GM04503 (cell line): ENCODE results near the gene KCTD15.

Experiments
- DNase-seq: peaks from one replicate; pipeline ENCODE4 v3.0.0-alpha.2; 2012; ENCODE audit warnings: low read depth

The KCTD15 gene

GRCh38 chr19:33798681-33799111 lies 2.0 kb downstream of the KCTD15 start:
- DNase-seq: no peak

- DNase-seq: no peak
Measured at GRCh38 chr19:33799476-33799875, 2.8 kb downstream of the KCTD15 start.

- no peak for DNase-seq
Measured at GRCh38 chr19:33800012-33800680, 3.5 kb downstream of the KCTD15 start.

GRCh38 chr19:33801411-33801810 lies 4.7 kb downstream of the KCTD15 start:
- no peak for DNase-seq

GRCh38 chr19:33802001-33802400 lies 5.3 kb downstream of the KCTD15 start:
- DNase-seq: no peak

- DNase-seq: no peak
Measured at GRCh38 chr19:33802801-33803200, 6.1 kb downstream of the KCTD15 start.

GRCh38 chr19:33803383-33803782 lies 6.7 kb downstream of the KCTD15 start:
- no peak for DNase-seq

GRCh38 chr19:33804021-33804799 lies 7.5 kb downstream of the KCTD15 start:
- peak; percentile 45 for DNase-seq

GRCh38 chr19:33805313-33805712 lies 8.6 kb downstream of the KCTD15 start:
- no peak for DNase-seq

GRCh38 chr19:33805840-33806433 lies 9.3 kb downstream of the KCTD15 start:
- no peak for DNase-seq

- DNase-seq: no peak
Measured at GRCh38 chr19:33806434-33806881, 9.8 kb downstream of the KCTD15 start.

GRCh38 chr19:33808399-33808798 lies 11.7 kb downstream of the KCTD15 start:
- DNase-seq: no peak

- no peak for DNase-seq
Measured at GRCh38 chr19:33809960-33810359, 13.3 kb downstream of the KCTD15 start.

- DNase-seq: no peak
Measured at GRCh38 chr19:33810821-33811220, 14.2 kb downstream of the KCTD15 start.

- no peak for DNase-seq
Measured at GRCh38 chr19:33811246-33811645, 14.6 kb downstream of the KCTD15 start.

GRCh38 chr19:33811736-33812387 lies 15.2 kb downstream of the KCTD15 start:
- no peak for DNase-seq

GRCh38 chr19:33812388-33813330 lies 16.0 kb downstream of the KCTD15 start:
- no peak for DNase-seq

GRCh38 chr19:33813391-33814101 lies 16.9 kb downstream of the KCTD15 start:
- no peak for DNase-seq

GRCh38 chr19:33814181-33815165 lies 17.8 kb downstream of the KCTD15 start:
- no peak for DNase-seq
